NCI-H2081 treated with DMSO at 0.1 percent for 48 hours (cell line): Measurements from ENCODE around the gene JAM3.
A peak's percentile ranks its signal among the peaks of the same experiment; 100 is the strongest.
"Not testable (repeated sequence)": the region's sequence is repeated elsewhere in the genome, so short reads cannot be mapped to it uniquely, and the experiment has no call there.

Experiments used
- DNase-seq: peaks from one replicate; lab custom pipeline; 2025; lab: John Stamatoyannopoulos, UW

Gene JAM3

DNA sequence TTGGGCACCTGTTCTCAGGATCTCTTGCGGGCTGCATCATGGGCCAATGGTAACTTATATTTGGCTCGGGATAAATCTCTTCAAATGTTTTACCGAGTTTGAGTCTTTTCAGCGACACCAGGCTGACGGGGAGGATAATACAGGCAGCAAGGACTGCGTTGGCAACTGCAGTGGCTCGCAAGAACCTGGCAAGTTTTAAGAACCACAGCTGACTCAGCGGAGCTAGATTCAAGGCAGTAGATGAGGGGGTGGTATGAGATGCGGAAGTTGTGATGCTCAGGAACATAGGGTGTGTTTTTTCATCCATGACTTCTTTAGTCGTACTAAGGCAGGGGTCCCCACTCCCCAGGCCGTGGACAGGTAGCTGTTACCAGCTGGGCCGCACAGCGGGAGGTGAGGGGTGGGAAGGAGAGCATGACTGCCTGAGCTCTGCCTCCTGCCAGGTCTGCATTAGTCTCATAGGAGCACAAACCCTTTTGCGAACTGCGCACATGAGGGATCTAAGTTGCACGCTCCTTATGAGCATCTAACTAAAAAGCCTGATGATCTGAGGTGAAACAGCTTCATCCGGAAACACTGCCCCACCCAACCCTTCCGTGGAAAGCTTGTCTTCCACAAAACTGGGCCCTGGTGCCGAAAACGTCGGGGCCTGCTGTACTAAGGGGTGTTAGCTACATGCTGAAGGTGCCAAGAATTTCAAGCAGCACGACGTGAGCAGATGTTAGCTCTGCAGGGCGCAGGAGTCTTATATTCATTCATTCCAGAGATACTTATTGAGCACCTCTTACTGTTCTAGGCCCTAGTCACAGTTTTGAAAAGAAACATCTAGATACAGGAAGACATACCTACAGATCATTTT, 6.4 kb upstream of the JAM3 start:
- DNase-seq: no peak

GRCh38 chr11:134063124-134063495, 5.8 kb upstream of the JAM3 start:
- no peak for DNase-seq

- peak; percentile 35 for DNase-seq
Observed at GRCh38 chr11:134063991-134064747, 4.7 kb upstream of the JAM3 start.

GRCh38 chr11:134065381-134065780, 3.5 kb upstream of the JAM3 start:
- DNase-seq: no peak

GRCh38 chr11:134066943-134067885, 1.7 kb upstream of the JAM3 start:
- DNase-seq: no peak

DNA sequence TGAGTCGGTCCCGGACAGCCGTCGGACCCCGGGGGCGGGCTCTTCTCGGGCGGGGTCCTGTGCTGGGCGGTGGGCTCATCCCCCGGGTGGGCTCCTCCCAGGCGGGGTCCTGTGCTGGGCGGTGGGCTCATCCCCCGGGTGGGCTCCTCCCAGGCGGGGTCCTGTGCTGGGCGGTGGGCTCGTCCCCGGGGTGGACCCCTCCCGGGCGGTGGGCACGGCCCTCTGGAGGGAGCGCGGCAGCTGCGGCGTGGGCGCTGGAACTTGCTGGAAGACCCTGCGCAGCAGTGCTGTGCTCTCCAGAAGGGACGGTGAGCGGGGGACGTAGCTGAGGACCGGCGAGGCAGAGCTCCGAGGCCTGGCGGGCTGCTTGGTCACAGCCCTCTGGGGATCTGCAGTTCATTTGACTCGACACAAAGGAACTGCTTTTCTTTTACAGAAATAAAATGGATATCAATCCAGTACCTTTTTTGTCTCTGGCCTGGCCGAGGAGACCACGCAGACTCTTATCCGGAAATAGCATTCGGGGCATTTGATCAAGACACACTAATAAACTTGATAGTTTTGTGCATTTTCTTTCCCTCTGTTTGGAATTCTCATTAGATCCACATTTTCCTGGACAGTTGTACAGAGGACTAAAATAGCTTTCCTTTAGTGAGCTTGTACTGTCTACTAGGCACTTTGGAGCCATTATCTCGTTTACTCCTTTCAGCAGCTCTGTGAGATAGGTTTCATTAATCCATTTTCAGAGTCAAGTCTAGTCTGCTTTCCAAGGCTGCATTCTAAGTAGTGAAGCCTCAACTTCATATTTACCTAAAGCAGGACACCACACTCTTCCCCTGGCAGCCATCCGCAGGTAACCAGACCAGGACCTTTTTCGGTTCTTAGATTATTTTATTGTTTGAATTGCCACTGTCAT, 812 bp downstream of the JAM3 start:
- no peak for DNase-seq

DNA sequence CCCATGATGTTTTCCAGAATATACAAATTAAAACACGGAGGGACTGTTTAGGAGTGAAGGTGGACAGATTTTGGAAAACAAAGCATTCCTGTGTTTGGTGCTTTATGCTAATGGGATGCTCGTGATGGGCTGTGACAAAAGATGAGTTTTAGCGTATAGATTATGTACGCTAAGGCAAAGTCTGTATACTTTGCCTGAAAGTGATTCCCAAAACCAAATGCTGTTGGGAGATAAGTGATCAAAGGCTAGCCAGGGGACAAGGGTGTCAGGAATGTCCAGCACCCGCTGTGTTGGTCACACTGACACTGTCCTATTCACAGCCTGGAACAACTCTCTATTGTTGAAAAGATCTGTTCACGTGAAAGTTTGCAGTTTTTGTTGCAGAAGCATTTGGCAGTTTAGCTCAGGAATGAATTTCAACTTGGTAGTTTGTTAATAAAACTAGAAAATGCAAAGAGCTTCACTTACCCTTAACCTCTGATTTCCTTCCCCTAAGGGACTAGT, 1.5 kb downstream of the JAM3 start:
- DNase-seq: no peak

GRCh38 chr11:134071306-134071705, 2.4 kb downstream of the JAM3 start:
- DNase-seq: peak; percentile 36

GRCh38 chr11:134071766-134072402, 3.0 kb downstream of the JAM3 start:
- DNase-seq: peak; percentile 29

DNA sequence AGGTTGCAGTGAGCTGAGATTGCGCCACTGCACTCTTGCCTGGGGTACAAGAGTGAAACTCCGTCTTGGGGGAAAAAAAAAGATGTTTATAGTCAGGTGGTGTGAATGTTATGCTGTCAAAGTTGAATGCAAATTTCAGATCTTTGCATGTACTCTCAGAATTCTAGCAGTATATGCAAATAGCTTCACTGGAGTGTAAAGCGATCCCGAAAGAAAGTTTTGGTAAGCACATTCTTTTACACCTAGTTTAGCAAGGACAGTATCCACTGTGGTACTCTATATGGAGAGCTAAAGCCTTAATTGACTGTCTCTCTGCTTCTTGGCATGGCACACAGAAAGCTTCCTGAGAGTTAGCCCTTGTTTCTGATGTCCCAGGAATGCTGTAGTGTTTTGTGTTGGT, 4.0 kb downstream of the JAM3 start:
- DNase-seq: no peak

DNA sequence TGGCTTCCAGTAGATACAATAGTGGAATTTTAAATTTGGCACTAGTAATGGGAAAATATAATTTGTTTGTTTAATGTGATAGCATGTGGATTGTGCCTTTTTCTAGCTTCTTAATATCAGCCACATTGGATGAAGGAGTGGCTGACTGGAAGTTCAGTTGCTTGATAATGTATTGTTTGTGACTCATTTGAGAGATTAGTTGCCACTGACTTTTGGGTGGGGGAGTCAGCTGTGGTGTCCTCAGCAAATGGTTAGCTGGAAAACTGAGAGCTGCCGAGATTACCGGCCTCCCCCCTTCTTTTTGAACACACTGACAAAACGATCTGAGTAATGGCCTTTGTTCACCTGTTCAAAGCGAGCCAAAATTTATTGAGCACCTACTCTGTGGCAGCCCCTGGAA, 5.5 kb downstream of the JAM3 start:
- no peak for DNase-seq

- DNase-seq: no peak
Observed at GRCh38 chr11:134074766-134075165, 5.9 kb downstream of the JAM3 start.

GRCh38 chr11:134079317-134079716, 10.4 kb downstream of the JAM3 start:
- DNase-seq: no peak

GRCh38 chr11:134081258-134081657, 12.4 kb downstream of the JAM3 start:
- DNase-seq: not testable (repeated sequence)

DNA sequence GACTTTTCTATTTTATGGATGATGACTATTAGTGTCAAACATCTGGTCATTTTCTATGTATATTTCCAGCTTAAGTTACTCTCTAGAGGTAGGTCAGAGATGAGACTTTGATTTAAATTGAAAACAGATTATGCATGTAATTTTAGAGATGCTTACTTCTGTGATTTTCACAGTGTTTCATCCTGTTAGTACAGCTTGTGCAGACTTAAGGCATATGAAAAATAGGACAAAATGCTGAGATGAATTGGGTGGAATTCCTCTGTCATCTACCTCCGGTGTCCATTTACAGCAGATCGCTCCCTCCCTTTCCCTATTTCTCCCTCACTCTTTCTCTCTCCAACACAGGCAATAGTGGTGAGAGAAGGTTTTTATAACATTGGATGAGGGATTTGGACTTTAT, 14.1 kb downstream of the JAM3 start:
- DNase-seq: no peak

GRCh38 chr11:134086376-134086775, 17.5 kb downstream of the JAM3 start:
- no peak for DNase-seq

- not testable (repeated sequence) for DNase-seq
Observed at GRCh38 chr11:134092006-134092405, 23.1 kb downstream of the JAM3 start.

GRCh38 chr11:134097166-134097565, 28.3 kb downstream of the JAM3 start:
- no peak for DNase-seq

DNA sequence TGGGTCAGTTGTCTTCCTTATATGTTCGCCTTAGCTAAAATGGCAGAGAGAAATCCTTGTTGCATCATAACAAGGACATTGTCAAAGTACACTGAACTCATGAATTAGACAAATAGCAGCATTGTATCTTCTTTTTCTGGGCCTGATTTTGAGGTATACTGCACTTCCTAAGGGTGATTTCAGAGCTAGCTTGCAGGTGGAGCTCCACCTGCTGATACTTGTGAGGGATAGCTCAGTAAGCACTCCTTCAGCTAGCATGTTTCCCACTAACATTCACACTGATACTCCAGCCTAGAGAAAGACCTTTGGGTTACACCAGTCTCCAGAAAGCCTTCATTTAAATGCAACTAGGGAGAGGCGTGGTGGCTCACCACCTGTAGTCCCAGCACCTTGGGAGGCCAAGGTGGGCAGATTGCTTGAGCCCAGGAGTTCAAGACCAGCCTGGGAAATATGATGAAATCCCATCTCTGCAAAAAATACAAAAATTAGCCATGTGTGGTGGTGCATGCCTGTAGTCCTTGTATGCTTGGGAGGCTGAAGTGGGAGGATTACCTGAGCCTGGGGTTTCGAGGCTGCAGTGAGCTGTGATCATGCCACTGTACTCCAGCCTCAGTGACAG, 29.8 kb downstream of the JAM3 start:
- DNase-seq: peak; percentile 10

GRCh38 chr11:134100171-134100570, 31.3 kb downstream of the JAM3 start:
- DNase-seq: no peak
